Activated naive CD8-positive, alpha-beta T cell treated with anti-CD3 and anti-CD28 coated beads for 36 hours (primary cell): ENCODE measurements around the gene OLFM2. TPM values are rescaled to one million over a fixed set of nuclear protein-coding genes. Genes with fewer than 3 reads are reported as not detected.
A peak's percentile ranks its signal among the peaks of the same experiment; 100 is the strongest.
"Not testable (repeated sequence)": the region's sequence is repeated elsewhere in the genome, so short reads cannot be mapped to it uniquely, and the experiment has no call there.

ENCODE experiments used
- DNase-seq: peaks from one replicate; pipeline ENCODE4 v3.0.0; 2021
- H3K27ac Mint-ChIP-seq: one replicate; pipeline ENCODE4 v1.8.0; 2022; ENCODE audit warnings: mild to moderate bottlenecking, moderate library complexity, mixed read lengths
- H3K27me3 Mint-ChIP-seq: one replicate; pipeline ENCODE4 v1.8.0; 2022; ENCODE audit warnings: mild to moderate bottlenecking, mixed read lengths
- H3K36me3 Mint-ChIP-seq: one replicate; pipeline ENCODE4 v1.8.0; 2021; ENCODE audit warnings: mild to moderate bottlenecking, mixed read lengths
- H3K4me1 Mint-ChIP-seq: one replicate; pipeline ENCODE4 v1.8.0; 2021; ENCODE audit warnings: mixed read lengths
- H3K4me3 Mint-ChIP-seq: one replicate; pipeline ENCODE4 v1.8.0; 2022; ENCODE audit warnings: mild to moderate bottlenecking, moderate library complexity, mixed read lengths
- H3K9me3 Mint-ChIP-seq: one replicate; pipeline ENCODE4 v1.8.0; 2022; ENCODE audit warnings: mixed read lengths
- total RNA-seq, 2 experiments: library from RNA; stranded (reverse); gene quantifications; one replicate each; pipeline ENCODE4 v1.2.3, GENCODE V29; 2021

Gene OLFM2
- total RNA-seq, 2 experiments from 2014 or later, result 2.7 to 2.9 TPM

DNA sequence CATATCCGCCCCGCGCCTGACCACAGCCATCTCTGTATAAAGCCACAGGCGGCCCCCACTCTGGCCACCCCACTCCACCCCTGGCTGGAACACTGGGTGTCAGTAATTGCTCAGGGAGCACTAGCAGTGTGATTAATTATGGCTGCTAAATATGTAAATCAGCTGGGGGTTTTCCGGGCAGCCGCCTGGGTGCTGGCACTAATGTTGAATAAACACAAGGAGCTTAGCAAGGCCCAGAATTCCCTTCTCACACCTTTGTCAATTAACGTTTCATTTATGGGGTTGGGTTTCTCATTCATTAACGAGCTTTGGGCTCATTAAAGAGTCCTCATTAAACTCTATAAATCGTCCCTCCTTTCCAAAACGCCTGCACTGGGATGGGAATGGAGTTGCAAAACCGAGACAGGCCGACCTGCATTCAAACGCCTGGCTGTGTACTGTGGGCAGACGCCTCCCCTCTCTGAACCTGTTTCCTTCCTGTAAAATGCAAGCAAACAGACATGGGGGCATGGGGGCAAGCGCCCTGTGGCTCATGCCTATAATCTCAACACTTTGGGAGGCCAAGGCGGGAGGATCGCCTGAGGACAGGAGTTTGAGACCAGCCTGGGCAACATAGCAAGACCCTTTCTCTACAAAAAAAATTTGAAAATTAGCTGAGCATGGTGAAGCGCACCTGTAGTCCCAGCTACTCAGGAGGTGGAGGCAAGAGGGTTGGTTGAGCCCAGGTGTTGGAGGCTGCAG lies 17.7 kb upstream of the OLFM2 start:
- no peaks in the 10 kb centered on the region for H3K36me3 Mint-ChIP-seq
- H3K9me3 Mint-ChIP-seq, result no peaks in the 10 kb centered on the region
- no peak overlapping the region for H3K27ac Mint-ChIP-seq
- DNase-seq, result no peak
- H3K4me1 Mint-ChIP-seq, result no peaks in the 10 kb centered on the region
- H3K27me3 Mint-ChIP-seq, result peaks cover 23% of the 10 kb centered on the region
- no peak overlapping the region for H3K4me3 Mint-ChIP-seq

DNA sequence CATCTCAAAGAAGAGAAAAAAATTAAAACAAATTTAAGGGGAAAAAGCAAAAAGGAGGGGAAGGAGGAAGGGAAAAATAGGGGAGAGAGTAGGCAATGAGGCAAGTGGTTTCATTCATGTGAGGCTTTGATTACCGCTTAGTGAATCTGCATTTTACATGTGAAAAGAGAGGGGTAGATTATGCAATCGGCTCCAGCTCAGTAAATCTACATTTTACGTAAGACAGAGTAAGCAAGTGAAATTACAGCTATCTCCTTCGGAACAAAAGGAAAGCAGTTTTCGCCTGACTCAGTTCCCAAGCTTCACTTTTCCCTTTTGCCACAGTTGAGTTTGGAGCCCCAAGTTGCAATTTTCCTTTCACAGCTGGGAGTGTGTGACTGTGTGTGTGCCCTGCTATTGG lies 16.0 kb upstream of the OLFM2 start:
- no peak for DNase-seq
- Mint-ChIP-seq H3K4me1 (no peaks in the 10 kb centered on the region), H3K4me3 (no peak overlapping the region), H3K27ac (no peak overlapping the region), H3K27me3 (peaks cover 18% of the 10 kb centered on the region), H3K9me3 (no peaks in the 10 kb centered on the region), H3K36me3 (no peaks in the 10 kb centered on the region)

DNA sequence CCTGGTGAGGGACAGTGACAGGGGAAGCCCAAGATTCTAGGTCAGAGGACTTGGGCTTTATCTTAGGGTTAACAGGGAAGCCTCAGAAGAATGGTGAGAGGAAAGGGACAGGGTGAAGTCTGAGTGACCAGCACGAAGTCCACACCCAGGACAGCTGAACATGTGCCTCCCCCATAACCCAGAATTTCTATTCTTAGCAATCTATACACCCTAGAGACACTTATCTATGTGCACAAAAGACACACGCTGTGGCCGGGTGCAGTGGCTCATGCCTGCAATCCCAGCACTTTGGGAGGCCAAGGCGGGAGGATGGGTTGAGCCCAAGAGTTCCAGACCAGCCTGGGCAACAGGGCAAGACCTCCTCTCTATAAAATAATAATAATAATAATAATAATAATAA lies 11.1 kb upstream of the OLFM2 start:
- H3K27ac Mint-ChIP-seq, result no peak overlapping the region
- peaks cover 3% of the 10 kb centered on the region for H3K4me1 Mint-ChIP-seq
- no peaks in the 10 kb centered on the region for H3K9me3 Mint-ChIP-seq
- no peak overlapping the region for H3K4me3 Mint-ChIP-seq
- peaks cover 1% of the 10 kb centered on the region for H3K36me3 Mint-ChIP-seq
- no peak for DNase-seq
- H3K27me3 Mint-ChIP-seq, result peaks cover 46% of the 10 kb centered on the region

DNA sequence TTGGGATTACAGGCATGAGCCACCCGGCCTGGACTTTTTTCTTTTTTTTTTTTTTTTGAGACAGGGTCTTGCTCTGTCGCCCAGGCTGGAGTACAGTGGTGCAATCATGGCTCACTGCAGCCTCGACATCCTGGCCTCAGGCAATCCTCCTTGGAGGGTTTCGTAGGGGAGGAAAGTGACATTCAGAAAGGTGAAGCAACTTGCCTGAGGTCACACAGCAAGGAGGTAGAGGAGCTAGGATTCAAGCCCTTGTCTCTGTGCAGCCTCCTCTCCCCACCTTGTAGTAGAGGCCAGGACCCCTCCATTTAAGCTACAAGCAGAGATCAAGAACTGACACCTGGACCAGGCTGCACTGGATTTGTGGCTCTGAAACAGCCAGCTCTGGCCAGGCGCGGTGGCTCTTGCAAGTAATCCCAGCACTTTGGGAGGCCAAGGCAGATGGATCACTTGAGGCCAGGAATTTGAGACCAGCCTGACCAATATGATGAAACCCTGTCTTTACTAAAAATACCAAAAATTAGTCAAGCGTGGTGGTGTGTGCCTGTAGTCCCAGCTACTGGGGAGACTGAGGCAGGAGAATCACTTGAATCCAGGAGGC lies 10.3 kb upstream of the OLFM2 start:
- DNase-seq, H3K27ac Mint-ChIP-seq, H3K36me3 Mint-ChIP-seq, H3K4me3 Mint-ChIP-seq, H3K4me1 Mint-ChIP-seq, H3K9me3 Mint-ChIP-seq: not testable (repeated sequence)
- peaks cover 46% of the 10 kb centered on the region for H3K27me3 Mint-ChIP-seq

DNA sequence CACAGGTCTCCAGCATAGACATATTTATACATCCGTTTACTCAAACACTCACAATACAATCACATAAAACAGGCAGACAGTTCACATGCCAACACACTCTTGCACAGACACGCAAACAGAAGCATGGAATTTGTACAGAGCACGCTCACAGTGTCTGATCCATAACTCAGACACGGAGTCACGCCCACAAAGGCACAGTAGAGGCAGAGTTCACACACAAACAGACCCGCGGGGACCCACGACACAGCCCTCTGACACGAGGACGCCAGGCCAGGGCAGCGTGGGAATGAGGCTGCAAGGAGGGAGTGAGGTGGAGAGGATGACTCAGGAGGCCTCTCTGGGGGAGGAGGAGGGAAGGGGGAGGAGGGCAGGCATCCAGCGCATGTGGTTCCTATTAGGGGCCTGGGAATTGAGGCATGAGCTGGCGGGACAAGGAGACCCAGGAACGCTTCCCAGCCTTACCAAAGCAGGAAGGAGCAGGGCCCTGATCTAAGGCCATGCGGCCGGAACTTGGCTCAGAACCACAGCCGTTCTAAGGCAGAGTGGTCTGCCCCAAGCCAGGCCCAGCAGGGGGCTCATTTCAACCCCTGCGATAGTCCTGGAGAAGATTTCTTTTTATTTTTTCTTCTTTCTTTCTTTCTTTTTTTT lies 9.1 kb upstream of the OLFM2 start:
- Mint-ChIP-seq H3K4me1 (peaks cover 3% of the 10 kb centered on the region), H3K27me3 (peaks cover 41% of the 10 kb centered on the region), H3K4me3 (no peak overlapping the region), H3K27ac (no peak overlapping the region), H3K36me3 (peaks cover 3% of the 10 kb centered on the region), H3K9me3 (peaks cover 7% of the 10 kb centered on the region)
- DNase-seq, result no peak

DNA sequence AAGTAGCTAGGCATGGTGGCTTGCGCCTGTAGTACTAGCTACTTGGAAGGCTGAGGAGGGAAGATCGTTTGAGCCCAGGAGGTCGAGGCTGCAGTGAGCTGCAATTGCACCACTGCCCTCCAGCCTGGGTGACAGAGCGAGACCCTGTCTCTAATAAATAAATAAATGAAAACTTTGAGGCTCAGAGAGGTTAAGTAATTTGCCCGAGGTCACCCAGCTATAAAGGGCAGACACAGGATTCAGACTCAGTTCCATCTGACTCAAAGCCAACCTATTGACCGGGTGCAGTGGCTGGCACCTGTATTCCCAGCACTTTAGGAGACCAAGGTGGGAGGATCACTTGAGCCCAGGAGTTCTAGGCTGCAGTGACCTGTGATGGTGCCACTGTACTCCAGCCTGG lies 7.4 kb upstream of the OLFM2 start:
- Mint-ChIP-seq H3K4me1 (peaks cover 3% of the 10 kb centered on the region), H3K27me3 (peaks cover 46% of the 10 kb centered on the region)

DNA sequence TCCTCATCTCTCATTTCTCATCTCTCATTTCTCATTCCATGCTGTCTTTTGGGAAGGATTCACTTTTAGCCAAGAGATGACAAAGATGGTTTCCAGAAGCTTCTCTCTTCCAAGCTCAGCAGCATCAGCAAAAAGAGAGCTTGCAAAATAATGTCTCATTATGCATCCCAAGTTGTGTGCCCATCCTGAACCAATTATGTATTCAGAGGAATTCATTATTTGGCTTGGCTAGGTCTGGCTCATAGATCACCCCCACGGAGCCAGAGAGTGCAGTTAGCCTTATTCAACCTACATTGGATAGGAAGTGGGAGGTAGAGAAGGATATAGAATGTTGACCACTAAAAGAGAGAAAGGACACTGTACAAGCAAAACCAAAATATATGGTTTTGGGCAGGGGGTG lies 5.4 kb upstream of the OLFM2 start:
- Mint-ChIP-seq H3K36me3 (peaks cover 5% of the 10 kb centered on the region), H3K4me1 (peaks cover 8% of the 10 kb centered on the region), H3K9me3 (peaks cover 7% of the 10 kb centered on the region), H3K4me3 (no peak overlapping the region), H3K27me3 (peaks cover 56% of the 10 kb centered on the region), H3K27ac (no peak overlapping the region)
- DNase-seq, result no peak

More for the DNA sequence above, 7.4 kb upstream of the OLFM2 start:
- Mint-ChIP-seq H3K4me3 (no peak overlapping the region), H3K27ac (no peak overlapping the region), H3K36me3 (peaks cover 3% of the 10 kb centered on the region), H3K9me3 (peaks cover 7% of the 10 kb centered on the region)
- no peak for DNase-seq

DNA sequence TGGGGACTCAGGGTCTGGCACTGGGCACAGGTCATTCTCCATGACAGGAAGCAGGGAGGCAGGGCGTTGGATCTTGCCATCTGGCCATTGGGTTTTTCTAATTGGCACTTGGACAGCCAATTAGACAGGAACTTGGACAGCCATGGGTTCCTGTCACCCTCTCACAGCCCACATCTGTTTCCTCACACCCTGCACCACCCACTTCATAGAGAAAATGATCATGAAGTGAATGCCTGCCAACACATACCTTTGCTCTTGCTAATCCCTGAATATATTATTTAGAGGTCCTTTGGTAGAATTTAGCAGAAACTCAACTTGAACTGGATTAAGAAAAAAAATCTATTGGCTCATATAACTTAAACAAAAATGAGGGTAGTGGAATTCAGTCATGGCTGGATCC lies 4.9 kb upstream of the OLFM2 start:
- H3K36me3 Mint-ChIP-seq, result peaks cover 5% of the 10 kb centered on the region

DNA sequence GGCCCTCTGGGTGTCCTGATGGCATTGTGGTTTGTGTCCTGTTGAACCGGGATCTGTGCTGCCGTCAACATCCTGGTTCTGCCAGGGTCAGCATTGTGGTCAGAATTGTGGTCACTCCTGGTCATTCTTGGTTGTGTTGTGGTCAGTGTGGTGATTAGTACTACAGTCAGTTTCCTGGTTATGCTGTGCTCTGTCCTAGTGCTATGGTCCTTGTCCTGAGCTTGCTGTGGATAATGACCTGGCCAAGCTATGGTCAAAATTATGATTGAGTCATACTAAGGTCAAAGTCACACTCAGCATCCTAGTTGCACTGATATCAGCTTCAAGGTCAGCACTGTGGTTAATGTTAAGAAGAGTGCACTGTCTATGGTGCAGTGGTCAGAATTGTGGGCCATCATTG lies 4.5 kb upstream of the OLFM2 start:
- Mint-ChIP-seq H3K9me3 (peaks cover 7% of the 10 kb centered on the region), H3K27me3 (peaks cover 56% of the 10 kb centered on the region), H3K4me3 (no peak overlapping the region), H3K4me1 (peaks cover 8% of the 10 kb centered on the region), H3K36me3 (peaks cover 5% of the 10 kb centered on the region), H3K27ac (no peak overlapping the region)
- no peak for DNase-seq

More for the DNA sequence above, 4.9 kb upstream of the OLFM2 start:
- no peak for DNase-seq
- Mint-ChIP-seq H3K27me3 (peaks cover 55% of the 10 kb centered on the region), H3K4me1 (peaks cover 8% of the 10 kb centered on the region), H3K4me3 (no peak overlapping the region), H3K9me3 (peaks cover 7% of the 10 kb centered on the region), H3K27ac (no peak overlapping the region)

DNA sequence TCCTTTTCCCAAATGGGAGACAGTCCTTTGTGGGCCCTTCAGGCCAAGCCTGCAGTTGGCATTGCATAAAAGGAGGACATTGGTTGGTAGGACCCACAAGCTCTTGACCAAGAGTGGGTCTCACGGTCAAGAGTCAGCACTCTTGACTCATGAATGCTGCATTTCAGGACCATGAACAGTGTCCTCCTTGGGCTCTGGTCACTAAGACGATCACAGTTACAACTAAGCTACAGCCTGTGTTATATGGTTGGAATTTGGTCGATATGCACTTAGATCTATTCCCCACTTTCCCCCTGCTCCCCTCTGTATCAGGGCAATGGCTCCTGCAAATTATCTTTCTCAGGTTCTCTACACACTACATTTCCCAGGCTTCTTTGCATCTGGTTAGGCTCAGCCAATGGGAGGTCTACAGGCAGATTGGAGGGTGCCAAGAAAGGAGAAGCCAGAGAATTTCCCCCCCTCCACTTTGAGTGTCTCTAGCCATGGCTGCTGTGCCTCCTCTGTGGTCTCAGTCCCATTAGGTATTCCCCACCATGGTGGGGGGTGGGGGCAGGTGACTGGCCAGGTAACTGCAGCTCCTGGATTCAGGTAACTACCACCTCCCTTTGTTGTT lies 3.1 kb upstream of the OLFM2 start:
- Mint-ChIP-seq H3K4me3 (no peak overlapping the region), H3K9me3 (peaks cover 7% of the 10 kb centered on the region), H3K27me3 (peaks cover 60% of the 10 kb centered on the region), H3K27ac (no peak overlapping the region), H3K4me1 (peaks cover 14% of the 10 kb centered on the region), H3K36me3 (peaks cover 5% of the 10 kb centered on the region)
- DNase-seq, result no peak

DNA sequence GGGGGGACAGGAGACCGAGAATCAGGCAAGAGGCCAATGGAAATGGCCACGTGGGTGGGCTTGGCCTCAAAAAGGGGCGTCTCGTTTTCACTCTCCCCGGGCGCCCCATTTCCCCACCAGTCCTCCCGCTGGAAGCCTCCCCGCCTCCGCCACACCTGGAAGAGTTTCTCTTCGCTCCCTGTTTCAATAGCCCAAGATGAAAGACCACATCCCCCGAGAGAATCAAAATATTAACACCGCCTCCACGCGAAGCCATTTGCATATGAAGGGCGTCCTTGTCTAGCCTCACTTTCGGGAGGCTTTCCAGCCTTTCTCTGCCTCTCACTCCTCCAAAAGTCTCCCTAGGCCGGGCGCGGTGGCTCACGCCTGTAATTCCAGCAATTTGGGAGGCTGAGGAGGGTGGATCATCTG lies 691 bp upstream of the OLFM2 start:
- Mint-ChIP-seq H3K4me1 (peaks cover 16% of the 10 kb centered on the region), H3K36me3 (peaks cover 2% of the 10 kb centered on the region), H3K27me3 (peaks cover 66% of the 10 kb centered on the region), H3K9me3 (peaks cover 7% of the 10 kb centered on the region), H3K4me3 (peak overlapping the region; percentile 29), H3K27ac (no peak overlapping the region)
- no peak for DNase-seq

DNA sequence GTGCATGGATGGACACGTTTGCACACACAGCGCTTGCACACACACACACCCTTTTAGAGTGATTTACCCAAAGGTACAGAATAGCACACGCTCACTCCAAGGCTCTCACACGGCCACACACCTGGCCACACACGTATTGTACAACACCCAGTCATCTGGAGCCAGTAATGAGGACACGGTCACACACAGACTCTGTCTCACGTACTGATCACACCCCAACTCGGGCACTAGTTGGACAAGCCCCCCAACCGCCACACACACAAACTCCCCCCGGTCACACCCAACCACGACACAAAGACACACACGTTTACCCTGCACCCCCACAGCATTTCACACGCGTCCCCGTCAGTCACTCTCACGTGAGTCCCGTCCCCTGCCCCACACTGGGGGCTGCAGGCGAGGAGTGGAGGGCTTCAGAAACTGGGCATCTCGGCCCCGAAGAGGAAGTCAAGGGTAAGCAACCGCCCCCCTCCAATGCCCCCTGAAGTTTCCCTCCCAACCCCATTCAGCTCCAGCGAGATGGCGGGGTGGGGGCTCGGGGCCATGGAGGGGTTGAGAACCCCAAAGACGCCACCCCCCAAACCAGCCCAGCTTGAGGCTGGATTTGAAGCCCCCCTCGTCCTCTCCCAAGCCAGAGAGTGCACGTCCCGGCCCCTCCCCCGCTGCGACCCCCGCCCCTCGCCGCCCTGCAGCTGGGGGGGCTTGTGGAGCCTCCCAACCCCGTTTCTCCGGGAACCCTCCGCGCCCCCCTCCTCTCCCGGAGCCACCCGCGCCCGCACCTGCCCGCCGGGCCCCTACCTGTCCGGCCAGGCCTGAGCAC lies 599 bp downstream of the OLFM2 start:
- Mint-ChIP-seq H3K4me3 (peak overlapping the region; percentile 27), H3K4me1 (peaks cover 19% of the 10 kb centered on the region), H3K27ac (no peak overlapping the region), H3K36me3 (peaks cover 2% of the 10 kb centered on the region), H3K27me3 (peaks cover 75% of the 10 kb centered on the region), H3K9me3 (peaks cover under 1% of the 10 kb centered on the region)
- DNase-seq, result no peak

DNA sequence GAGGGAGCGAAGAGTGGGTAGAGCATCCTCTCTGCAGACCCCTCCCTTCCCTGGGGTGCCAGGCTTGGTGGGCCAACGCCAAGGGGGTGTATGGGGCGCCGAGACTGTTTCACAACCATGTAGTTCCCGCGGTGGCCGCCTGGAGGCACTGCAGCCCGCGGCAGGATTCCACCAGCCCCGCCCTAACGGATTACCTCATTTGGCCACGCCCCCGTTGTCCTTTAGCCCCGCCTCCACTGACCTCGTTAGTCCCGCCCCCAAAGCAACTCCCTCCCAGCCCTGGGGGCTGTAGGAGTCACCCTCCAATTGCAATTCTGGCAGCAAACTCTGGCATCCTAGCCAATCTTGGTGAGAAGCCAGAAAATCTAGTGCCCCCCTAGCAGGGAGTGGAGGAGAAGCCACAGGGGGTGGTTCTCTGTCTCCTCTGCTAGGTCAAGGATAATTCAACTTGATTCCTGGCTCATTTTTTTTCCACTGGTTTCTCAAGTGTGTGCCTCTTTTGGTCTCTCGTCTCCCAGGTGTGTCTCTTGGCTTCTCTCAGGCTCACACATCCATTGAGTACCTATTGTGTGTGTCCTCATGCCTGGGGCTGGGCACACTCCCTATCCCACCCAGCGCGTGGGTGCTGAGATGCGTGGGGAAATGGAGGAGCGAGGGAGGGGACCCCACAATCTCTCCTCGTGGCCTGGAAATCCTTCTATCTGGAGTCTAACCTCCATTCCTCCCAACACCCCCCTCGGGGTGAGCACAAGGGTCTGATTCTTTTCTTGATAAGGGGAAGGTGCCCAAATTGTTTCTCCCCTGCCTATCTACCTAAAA lies 2.0 kb downstream of the OLFM2 start:
- Mint-ChIP-seq H3K36me3 (peaks cover 2% of the 10 kb centered on the region), H3K4me3 (no peak overlapping the region)

DNA sequence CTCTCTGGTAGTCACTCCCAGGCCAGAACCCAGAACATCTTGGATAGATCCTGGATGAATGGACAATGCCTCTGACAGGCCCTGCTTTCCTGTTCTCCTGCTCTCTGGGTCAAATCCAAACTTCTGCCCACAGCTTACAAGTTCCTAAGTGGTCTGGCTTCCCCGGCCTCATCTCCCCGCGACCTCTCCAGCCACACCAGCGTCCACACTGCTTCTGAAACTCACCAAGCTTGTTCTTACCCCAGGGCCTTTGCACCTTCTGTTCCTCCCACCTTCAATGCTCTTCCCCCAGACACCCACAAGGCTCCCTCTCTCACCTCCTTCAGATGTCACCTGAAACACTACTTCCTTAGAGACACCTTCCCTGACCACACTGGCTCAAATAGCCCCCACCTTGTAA lies 3.5 kb downstream of the OLFM2 start:
- H3K27me3 Mint-ChIP-seq, result peaks cover 62% of the 10 kb centered on the region
- H3K36me3 Mint-ChIP-seq, result peaks cover 2% of the 10 kb centered on the region
- no peak overlapping the region for H3K4me3 Mint-ChIP-seq
- H3K9me3 Mint-ChIP-seq, result no peaks in the 10 kb centered on the region
- H3K4me1 Mint-ChIP-seq, result peaks cover 20% of the 10 kb centered on the region
- no peak for DNase-seq
- H3K27ac Mint-ChIP-seq, result no peak overlapping the region

More for the DNA sequence above, 2.0 kb downstream of the OLFM2 start:
- Mint-ChIP-seq H3K27ac (no peak overlapping the region), H3K9me3 (no peaks in the 10 kb centered on the region), H3K27me3 (peaks cover 74% of the 10 kb centered on the region), H3K4me1 (peaks cover 20% of the 10 kb centered on the region)
- peak; percentile 82 for DNase-seq
